ENCODE measurements around the gene OR1B1. TPM values are rescaled to one million over a fixed set of nuclear protein-coding genes. Genes with fewer than 3 reads are reported as not detected.

Gene OR1B1
- total RNA-seq (2021; fragmentation: NEBNext Ultra II Directional; extraction: Animal tissue kit (Norgen Biotek cat#: 25700)) (not detected in 2 replicates), polyA plus RNA-seq (2011; rRNA removed) (not detected in 2 replicates), polyA minus RNA-seq (2011; rRNA and poly(A)+ RNA removed) (1.3 TPM in 1 of 2 replicates, not detected in the other)
- not detected for polyA plus RNA-seq (2011; cell fraction: cytosol; rRNA removed)
- not detected for polyA plus RNA-seq (2011; cell fraction: nucleus; rRNA removed)
- polyA plus RNA-seq (2012, experiment 1 of 2), result not detected in 4 replicates
- polyA plus RNA-seq (2012, experiment 2 of 2), result not detected
- not detected for polyA plus RNA-seq (2013, experiment 1 of 2)
- not detected for polyA plus RNA-seq (2013, experiment 2 of 2)
- not detected for polyA minus RNA-seq (2011; cell fraction: cytosol; rRNA and poly(A)+ RNA removed)
- not detected for polyA minus RNA-seq (2011; cell fraction: nucleus; rRNA and poly(A)+ RNA removed)
- long read RNA-seq, experiment 1, result 0 reads
- long read RNA-seq, experiment 2, result 0 reads

DNA sequence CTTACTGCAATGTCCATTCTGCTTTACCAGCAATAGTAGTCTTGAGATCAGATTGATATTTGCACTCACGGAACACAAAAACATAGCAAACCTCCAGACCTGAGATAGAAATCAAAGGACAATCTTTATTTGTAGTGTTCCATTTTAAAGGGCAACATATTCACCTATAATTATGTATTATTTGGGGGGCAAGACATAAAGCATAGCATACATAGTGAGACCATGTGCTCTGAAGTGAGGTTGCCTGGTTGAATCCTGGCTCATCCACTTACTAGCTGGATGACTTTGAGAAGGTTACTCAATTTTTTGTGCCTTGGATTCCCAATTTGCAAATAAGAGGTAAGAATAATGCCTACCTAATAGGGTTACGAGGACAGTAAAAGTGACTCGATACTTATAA, at the start of gene OR1B1:
TSS of gene OR1B1 (minus strand) at position 101 of the 400 bp plus-strand sequence.
- H2BK12ac ChIP-seq (ENCODE audit: low read depth, low read length), result no peak within 1 kb of the TSS
- H3K9me3 ChIP-seq (ENCODE audit: insufficient read depth in 2 of 2, low read depth in 1 of 2, low read length in 1 of 2), result peaks cover 64 to 67% of the 10 kb centered on the region in 2 experiments
- no peak for FAIRE-seq
- no peaks in the 10 kb centered on the region for H3K27me3 ChIP-seq (replicated peaks in 1 of 4; ENCODE audit: control insufficient read depth in 3 of 4, extremely low read depth in 1 of 4, insufficient read depth in 3 of 4, low read length in 3 of 4)
- no peak within 1 kb of the TSS for H2BK120ac ChIP-seq (replicated peaks; ENCODE audit: low read depth, low read length)
- H3K18ac ChIP-seq (ENCODE audit: extremely low read depth, low read length), result no peak within 1 kb of the TSS
- H4K5ac ChIP-seq (ENCODE audit: insufficient read length, low read depth, low read length), result no peak within 1 kb of the TSS
- H3K9ac ChIP-seq (replicated peaks in 1 of 4; ENCODE audit: extremely low read depth in 1 of 4, low read depth in 3 of 4, low read length in 3 of 4), result no peak within 1 kb of the TSS
- H2BK15ac ChIP-seq (ENCODE audit: low read length), result no peak within 1 kb of the TSS
- H3K4me2 ChIP-seq (ENCODE audit: insufficient read depth in 1 of 2, low read depth in 2 of 2, low read length in 2 of 2), result no peak within 1 kb of the TSS
- H3K14ac ChIP-seq (ENCODE audit: insufficient read length), result no peak within 1 kb of the TSS
- no peak within 1 kb of the TSS for H3K27ac ChIP-seq (ENCODE audit: low read depth, low read length)
- no peak within 1 kb of the TSS for H3K56ac ChIP-seq (replicated peaks; ENCODE audit: insufficient read length, low read depth, low read length)
- H3K79me2 ChIP-seq (ENCODE audit: control insufficient read depth in 1 of 2, insufficient read depth in 2 of 2, low read length in 2 of 2), result no peaks in the 10 kb centered on the region
- TF ChIP-seq ASH2L (IDR thresholded peaks at IDR 0.05; ENCODE audit: low read length), result no peak
- no peak for TF ChIP-seq TCF12 (IDR thresholded peaks at IDR 0.05; ENCODE audit: low read depth, low read length)
- H2AK5ac ChIP-seq (ENCODE audit: low read depth, low read length), result no peak within 1 kb of the TSS
- no peak within 1 kb of the TSS for H2BK20ac ChIP-seq (ENCODE audit: low read length)
- POLR2A ChIA-PET (ENCODE audit: partially characterized antibody), result no interaction called here
- H3K23ac ChIP-seq (ENCODE audit: insufficient read length), result no peak within 1 kb of the TSS
- H3K4me1 ChIP-seq (replicated peaks in 1 of 4; ENCODE audit: control insufficient read depth in 3 of 4, insufficient read depth in 4 of 4, low read length in 3 of 4), result no peaks in the 10 kb centered on the region
- no peak within 1 kb of the TSS for H3K4me3 ChIP-seq (ENCODE audit: extremely low read depth in 1 of 4, insufficient read depth in 2 of 4, low read depth in 3 of 4, low read length in 4 of 4)
- CTCF ChIA-PET (ENCODE audit: partially characterized antibody), result interaction anchor here (0.7 kb wide), 1 partner anchor 10 kb away, joined by 3 read pairs; no protein-coding TSS in a partner anchor
- H2AFZ ChIP-seq (ENCODE audit: low read length), result no peak within 1 kb of the TSS
- H4K91ac ChIP-seq (replicated peaks; ENCODE audit: insufficient read length, low read length), result no peak within 1 kb of the TSS
- WGBS, 2 experiments (ENCODE audit: extremely low coverage in 1 of 2, insufficient coverage in 1 of 2, insufficient read length in 1 of 2, insufficient replicate concordance in 2 of 2, low coverage in 1 of 2, low lambda C conversion rate in 2 of 2, missing lambda C conversion rate in 1 of 2), result 81% methylated on average over 3 of the region's 3 CpGs; no CpG with 5 or more reads in 1 of the 2 experiments
- no peaks in the 10 kb centered on the region for H3K23me2 ChIP-seq (ENCODE audit: low read depth, low read length)
- no peak for DNase-seq (ENCODE audit: low read depth in 1 of 2, low spot score in 2 of 2)
- no peak within 1 kb of the TSS for H2BK5ac ChIP-seq (ENCODE audit: low read depth, low read length)
- H3K36me3 ChIP-seq (ENCODE audit: control insufficient read depth in 2 of 4, insufficient read depth in 4 of 4, low read length in 3 of 4), result no peaks in the 10 kb centered on the region
- H3K4ac ChIP-seq (replicated peaks; ENCODE audit: insufficient read length, low read depth, low read length), result no peak within 1 kb of the TSS
- H4K8ac ChIP-seq (ENCODE audit: extremely low read depth, insufficient read depth, low read length), result no peak within 1 kb of the TSS
- no peaks in the 10 kb centered on the region for H3K79me1 ChIP-seq (ENCODE audit: low read depth, low read length)
- no peaks in the 10 kb centered on the region for H4K20me1 ChIP-seq (replicated peaks in 1 of 2; ENCODE audit: control insufficient read depth in 1 of 2, insufficient read depth in 2 of 2, low read length in 2 of 2)

Data from H1 (cell line).